Posterior cingulate gyrus (tissue), 11 donors: Measurements from ENCODE around the gene ANXA9.

Experiments
- DNase-seq, 10 donors: peaks; one replicate each; pipeline versions ENCODE4 v3.0.0 to v3.0.0-alpha.2; 2020 to 2021; ENCODE audit warnings: mixed read lengths in 3 of 10
- intact Hi-C: fragments of 100-400 bp; cut with DNase I; formaldehyde crosslinking; loops from one replicate; pipeline ENCODE4 v1.15.1; 2023

ANXA9 gene

GRCh38 chr1:151035167-151035566, 53.1 kb downstream of the ANXA9 start:
- no peak for DNase-seq
- intact Hi-C loops, result no loop called here

- intact Hi-C loops, result no loop called here
- DNase-seq, result no peak
Measured at GRCh38 chr1:151036356-151036755, 54.3 kb downstream of the ANXA9 start, which contains the start of gene BNIPL. TSS of gene BNIPL (plus strand) at chr1:151036586. CDS start at chr1:151036726, 140 bp downstream.

- intact Hi-C loops, result no loop called here
- no peak for DNase-seq
Measured at GRCh38 chr1:151037032-151037431, 54.9 kb downstream of the ANXA9 start.

DNA sequence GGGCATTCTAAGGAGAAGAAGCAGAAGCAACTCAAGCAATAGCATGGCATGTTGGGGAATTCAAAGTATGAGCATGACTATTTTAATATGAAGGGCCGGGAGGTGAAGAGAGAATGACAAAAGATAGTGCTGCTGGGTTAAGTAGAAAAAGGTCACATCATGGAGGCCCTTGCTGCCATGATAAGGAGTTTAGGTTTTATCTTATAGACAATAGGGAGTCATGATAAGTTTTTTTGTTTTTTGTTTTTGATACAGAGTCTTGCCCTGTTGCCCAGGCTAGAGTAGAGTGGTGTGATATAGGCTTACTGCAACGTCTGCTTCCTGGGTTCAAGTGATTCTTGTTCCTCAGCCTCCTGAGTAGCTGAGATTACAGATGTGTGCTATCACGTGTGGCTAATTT, 57.4 kb downstream of the ANXA9 start:
- intact Hi-C loops, result no loop called here

GRCh38 chr1:151043163-151043562, 61.1 kb downstream of the ANXA9 start:
- no peak for DNase-seq
- intact Hi-C loops, result no loop called here

More for the DNA sequence above, 57.4 kb downstream of the ANXA9 start:
- DNase-seq, result no peak
